Stomach (tissue), 9 donors: Measurements from ENCODE around the gene TERF2IP. TPM values are rescaled to one million over a fixed set of nuclear protein-coding genes. Genes with fewer than 3 reads are reported as not detected.

Source experiments
- DNase-seq, 2 donors: peaks; one replicate each; pipeline versions ENCODE4 v3.0.0 to v3.0.0-alpha.2; 2013 to 2019
- H3K27ac ChIP-seq, 5 donors: fragments of 200-600 bp in 4 of 5; sonication (generic) in 4 of 5; one replicate each; pipeline ENCODE4 v1.5.1; 2013 to 2019; ENCODE audit warnings: mild to moderate bottlenecking in 1 of 5, moderate library complexity in 1 of 5
- H3K27me3 ChIP-seq, 3 donors: fragments of 200-600 bp; sonication (generic); one replicate each; pipeline ENCODE4 v1.5.1; 2017 to 2019; ENCODE audit warnings: mixed run types in 1 of 3
- H3K36me3 ChIP-seq, 4 donors: fragments of 200-600 bp; sonication (generic); 1 replicate in 3 of 4; 2 replicates in 1 of 4; pipeline ENCODE4 v1.5.1; 2016 to 2019
- H3K4me1 ChIP-seq, 4 donors: fragments of 200-600 bp; sonication (generic); one replicate each; pipeline ENCODE4 v1.5.1; 2016 to 2019
- H3K4me3 ChIP-seq, 4 donors: fragments of 200-600 bp; sonication (generic) in 3 of 4; one replicate each; pipeline ENCODE4 v1.5.1; 2016 to 2019; ENCODE audit warnings: mild to moderate bottlenecking in 1 of 4
- H3K9me3 ChIP-seq, 4 donors: fragments of 200-600 bp; sonication (generic); one replicate each; pipeline ENCODE4 v1.5.1; 2016 to 2019
- CTCF ChIP-seq, 7 experiments: fragments of 450-650 bp in 4 of 7; fragments of 200-600 bp in 3 of 7; sonication (generic) in 3 of 7; IDR thresholded peaks; one replicate each; pipeline ENCODE4 v1.5.1; 2016 to 2019; ENCODE audit warnings: antibody characterized with exemption in 7 of 7, control low read depth in 2 of 7, mild to moderate bottlenecking in 1 of 7
- EP300 ChIP-seq: sonication (generic); formaldehyde crosslinking; IDR thresholded peaks from one replicate; pipeline ENCODE4 v1.6.1; 2017; ENCODE audit warnings: antibody characterized with exemption
- POLR2A ChIP-seq, 4 donors: fragments of 450-650 bp; IDR thresholded peaks; one replicate each; pipeline ENCODE4 v1.6.1; 2016; ENCODE audit warnings: antibody characterized with exemption in 4 of 4, control low read depth in 2 of 4, mild to moderate bottlenecking in 1 of 4, moderate library complexity in 1 of 4
- POLR2AphosphoS5 ChIP-seq, 3 donors: sonication (generic); formaldehyde crosslinking; IDR thresholded peaks; one replicate each; pipeline ENCODE4 v1.6.1; 2016; ENCODE audit warnings: antibody characterized with exemption in 3 of 3
- WGBS, 5 donors: extraction: QIAGEN DNeasy Blood & Tissue Kit in 3 of 5; methylation state at CpG; one replicate each; pipeline versions ENCODE4 v1.1.5 to v1.1.7; 2013 to 2018; 5-methylcytosine and 5-hydroxymethylcytosine counted together
- intact Hi-C: fragments of 100-400 bp; cut with DNase I; formaldehyde crosslinking; loops from one replicate; pipeline ENCODE4 v1.15.1; 2023; ENCODE audit warnings: low total_unique reads
- polyA plus RNA-seq, 3 donors: library from polyadenylated mRNA; stranded (reverse); fragments of 200-250 nt; gene quantifications; one replicate each; pipeline ENCODE4 v1.2.3, GENCODE V29; 2013
- small RNA-seq, 4 donors: library from RNA; depleted of rRNA; stranded (forward); fragments of <200 nt; gene quantifications; one replicate each; pipeline ENCODE3, GENCODE V24; 2016
- total RNA-seq, 5 donors: library from RNA; depleted of rRNA; stranded (reverse); fragments of >200 nt; gene quantifications; one replicate each; pipeline versions ENCODE4 v1.1.0 to v1.2.3, GENCODE V29; 2014 to 2016
- donor health status: healthy with polysubstance abuse.
- donor health status: Bipolar disorder and iron deficiency.
- donor health status: healthy.

Gene TERF2IP
- total and polyA plus RNA-seq, 8 donors: 17.1 to 58.3 (median 36.1) TPM

DNA sequence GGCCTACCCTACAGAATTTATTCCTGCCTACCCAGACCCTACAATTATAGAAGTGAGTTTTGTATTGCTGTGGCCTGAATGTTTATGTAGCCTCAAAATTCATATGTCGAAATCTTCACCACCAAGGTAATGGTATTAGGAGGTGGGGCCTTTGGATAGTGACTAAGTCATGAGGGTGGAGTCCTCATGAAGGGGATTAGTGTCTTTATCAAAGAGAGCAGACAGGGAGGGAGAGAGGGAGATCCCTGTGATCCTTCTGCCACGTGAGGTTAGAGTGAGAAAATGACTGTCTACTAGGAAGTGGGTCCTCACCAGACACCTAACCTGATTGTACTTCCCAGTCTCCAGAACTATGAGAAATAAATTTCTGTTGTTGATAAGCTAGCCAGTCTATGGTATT lies 54.7 kb downstream of the TERF2IP start:
- Histone ChIP-seq H3K27ac (no peak overlapping the region), H3K4me1 (no peaks in the 10 kb centered on the region), H3K4me3 (no peak overlapping the region), H3K9me3 (no peaks in the 10 kb centered on the region), H3K36me3 (no peaks in the 10 kb centered on the region), H3K27me3 (no peaks in the 10 kb centered on the region)
- TF ChIP-seq POLR2A (IDR thresholded peaks at IDR 0.05) (no peak), EP300 (no peak), CTCF (IDR thresholded peaks at IDR 0.05) (no peak), POLR2AphosphoS5 (IDR thresholded peaks at IDR 0.05) (no peak)
- 70 to 86% (median 78%) methylated on average over 2 of the region's 2 CpGs for WGBS, 5 donors
- intact Hi-C loops: no loop called here
- no peak for DNase-seq

DNA sequence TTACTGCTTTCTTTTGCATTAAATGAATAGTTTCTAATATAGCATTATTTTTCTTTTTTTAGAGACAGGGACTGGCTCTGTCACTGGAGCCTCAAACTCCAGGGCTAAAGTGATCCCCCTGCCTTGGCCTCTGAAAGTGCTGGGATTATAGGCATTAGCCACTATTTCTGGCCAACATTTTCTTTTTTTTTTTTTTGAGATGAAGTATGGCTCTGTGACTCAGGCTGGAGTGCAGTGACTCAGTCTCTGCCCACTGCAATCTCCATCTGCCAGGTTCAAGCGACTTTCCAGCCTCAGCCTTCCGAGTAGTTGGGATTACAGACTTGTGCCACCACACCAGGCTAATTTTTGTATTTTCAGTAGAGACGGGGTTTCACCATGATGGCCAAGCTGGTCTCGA lies 55.7 kb downstream of the TERF2IP start:
- no peaks in the 10 kb centered on the region for H3K4me1 ChIP-seq
- H3K27ac ChIP-seq: no peak overlapping the region
- WGBS, 5 donors: 80 to 94% (median 87%) methylated on average over 4 of the region's 4 CpGs
- DNase-seq: no peak
- no peaks in the 10 kb centered on the region for H3K9me3 ChIP-seq
- intact Hi-C loops: no loop called here
- no peak for TF ChIP-seq EP300
- TF ChIP-seq POLR2A (IDR thresholded peaks at IDR 0.05): no peak
- no peak for TF ChIP-seq POLR2AphosphoS5 (IDR thresholded peaks at IDR 0.05)
- no peak for TF ChIP-seq CTCF (IDR thresholded peaks at IDR 0.05)
- H3K36me3 ChIP-seq: no peaks in the 10 kb centered on the region
- no peaks in the 10 kb centered on the region for H3K27me3 ChIP-seq
- no peak overlapping the region for H3K4me3 ChIP-seq

Small RNA genes lying within 50 kb of the gene (small RNA-seq; reads per million reads assigned to genes)
- 0 reads per million in 4 donors for gene RN7SL520P

Other genes starting within 250 kb of the TERF2IP start
- gene CFDP1, start 214.3 kb upstream of the TERF2IP start, total RNA-seq: 100 to 1,000 TPM in 1 of 5 donors, 10 to 100 TPM in 3, not detected in 1; 25.8 to 104 (median 63.9) TPM
- gene CFDP1, start 214.3 kb upstream of the TERF2IP start, polyA plus RNA-seq: 100 to 1,000 TPM in 1 of 3 donors, 10 to 100 TPM in 2; 49.4 to 126 (median 60.7) TPM
- gene TMEM170A, start 183.1 kb upstream of the TERF2IP start, total RNA-seq: 100 to 1,000 TPM in 1 of 5 donors, 10 to 100 TPM in 3, 1 to 10 TPM in 1; 7.6 to 134 (median 12.0) TPM
- gene TMEM170A, start 183.1 kb upstream of the TERF2IP start, polyA plus RNA-seq: 1 to 10 TPM; 3.6 to 4.1 (median 3.7) TPM
- under 1 TPM in 2 of 5 donors, not detected in 3; 0.29 to 0.73 TPM for gene CHST6, start 152.3 kb upstream of the TERF2IP start, total RNA-seq
- under 1 TPM in 1 of 3 donors, not detected in 2; 0.23 TPM for gene CHST6, start 152.3 kb upstream of the TERF2IP start, polyA plus RNA-seq
- 10 to 100 TPM in 1 of 5 donors, 1 to 10 TPM in 3, not detected in 1; 1.1 to 23.2 (median 3.0) TPM for gene CHST5, start 111.7 kb upstream of the TERF2IP start, total RNA-seq
- under 1 TPM in 1 of 3 donors, not detected in 2; 0.05 TPM for gene CHST5, start 111.7 kb upstream of the TERF2IP start, polyA plus RNA-seq
- 10 to 100 TPM in 2 of 5 donors, 1 to 10 TPM in 2, not detected in 1; 4.6 to 14.1 (median 11.2) TPM for gene TMEM231, start 91.5 kb upstream of the TERF2IP start, total RNA-seq
- 1 to 10 TPM; 1.1 to 2.9 (median 1.5) TPM for gene TMEM231, start 91.5 kb upstream of the TERF2IP start, polyA plus RNA-seq
- 100 to 1,000 TPM in 2 of 5 donors, 10 to 100 TPM in 3; 29.8 to 192 (median 81.4) TPM for gene GABARAPL2, start 81.4 kb upstream of the TERF2IP start, total RNA-seq
- gene GABARAPL2, start 81.4 kb upstream of the TERF2IP start, polyA plus RNA-seq: 100 to 1,000 TPM in 2 of 3 donors, 10 to 100 TPM in 1; 83.4 to 198 (median 171) TPM
- 10 to 100 TPM in 3 of 5 donors, 1 to 10 TPM in 1, under 1 TPM in 1; 0.58 to 69.8 (median 25.8) TPM for gene ADAT1, start 24.5 kb upstream of the TERF2IP start, total RNA-seq
- 10 to 100 TPM in 1 of 3 donors, 1 to 10 TPM in 2; 6.0 to 18.2 (median 7.8) TPM for gene ADAT1, start 24.5 kb upstream of the TERF2IP start, polyA plus RNA-seq
- 100 to 1,000 TPM in 2 of 5 donors, 10 to 100 TPM in 3; 85.8 to 196 (median 97.4) TPM for gene KARS1, start 108 bp upstream of the TERF2IP start, total RNA-seq
- gene KARS1, start 108 bp upstream of the TERF2IP start, polyA plus RNA-seq: 100 to 1,000 TPM in 1 of 3 donors, 10 to 100 TPM in 2; 81.2 to 102 (median 84.1) TPM
- not detected for gene CPHXL2, start 29.2 kb downstream of the TERF2IP start, total RNA-seq
- gene CPHXL2, start 29.2 kb downstream of the TERF2IP start, polyA plus RNA-seq: not detected
- not detected for gene DUXB, start 53.7 kb downstream of the TERF2IP start, total RNA-seq
- not detected for gene DUXB, start 53.7 kb downstream of the TERF2IP start, polyA plus RNA-seq
- not detected for gene CPHXL, start 78.7 kb downstream of the TERF2IP start, total RNA-seq
- gene CPHXL, start 78.7 kb downstream of the TERF2IP start, polyA plus RNA-seq: not detected